Type B pancreatic cell (in vitro differentiated cells): ENCODE measurements around the gene CD300LD. TPM values are rescaled to one million over a fixed set of nuclear protein-coding genes. Genes with fewer than 3 reads are reported as not detected.
"Not testable (repeated sequence)": the region's sequence is repeated elsewhere in the genome, so short reads cannot be mapped to it uniquely, and the experiment has no call there.

Experiments
- DNase-seq: peaks from one replicate; pipeline ENCODE4 v3.0.0; 2021; ENCODE audit warnings: mixed read lengths; ENCODE audit not compliant: unreplicated experiment; ENCODE audit errors: extremely low spot score
- H3K27ac Mint-ChIP-seq: 2 replicates; pipeline ENCODE4 v1.8.0; 2021; ENCODE audit warnings: mild to moderate bottlenecking, mixed read lengths
- H3K27me3 Mint-ChIP-seq: 2 replicates; pipeline ENCODE4 v1.8.0; 2021; ENCODE audit warnings: mixed read lengths
- H3K36me3 Mint-ChIP-seq: 2 replicates; pipeline ENCODE4 v1.8.0; 2021; ENCODE audit warnings: mixed read lengths
- H3K4me1 Mint-ChIP-seq: one replicate; pipeline ENCODE4 v1.8.0; 2021; ENCODE audit warnings: mixed read lengths; ENCODE audit not compliant: unreplicated experiment
- H3K4me3 Mint-ChIP-seq: 2 replicates; pipeline ENCODE4 v1.8.0; 2021; ENCODE audit warnings: mild to moderate bottlenecking, mixed read lengths
- H3K9me3 Mint-ChIP-seq: 2 replicates; pipeline ENCODE4 v1.8.0; 2021; ENCODE audit warnings: mixed read lengths
- CTCF ChIP-seq: fragments of 200-600 bp; sonication (generic); conservative IDR thresholded peaks from 2 replicates; pipeline ENCODE4 v1.5.0; 2021; ENCODE audit warnings: antibody characterized with exemption, mild to moderate bottlenecking
- total RNA-seq: library from RNA; stranded (reverse); gene quantifications from 2 replicates; pipeline ENCODE4 v1.2.1, GENCODE V29; 2021; ENCODE audit warnings: low replicate concordance

Gene CD300LD
- total RNA-seq, 1 donor from 2014 or later, result not detected

- H3K4me1 Mint-ChIP-seq, result no peaks in the 10 kb centered on the region
- no peak for DNase-seq
- no peaks in the 10 kb centered on the region for H3K36me3 Mint-ChIP-seq
- H3K4me3 Mint-ChIP-seq, result no peak overlapping the region
- no peak for TF ChIP-seq CTCF
- H3K27me3 Mint-ChIP-seq, result peaks cover 53% of the 10 kb centered on the region
- H3K9me3 Mint-ChIP-seq, result no peaks in the 10 kb centered on the region
- no peak overlapping the region for H3K27ac Mint-ChIP-seq
These were observed 30.5 kb downstream of the CD300LD start for GRCh38 chr17:74561586-74561985.

- Mint-ChIP-seq H3K9me3 (no peaks in the 10 kb centered on the region), H3K27ac (no peak overlapping the region), H3K36me3 (no peaks in the 10 kb centered on the region), H3K4me3 (no peak overlapping the region), H3K27me3 (peaks cover 44% of the 10 kb centered on the region), H3K4me1 (no peaks in the 10 kb centered on the region)
- DNase-seq, result no peak
- no peak for TF ChIP-seq CTCF
These were observed 33.1 kb downstream of the CD300LD start for GRCh38 chr17:74558882-74559519.

- not testable (repeated sequence) for H3K27ac Mint-ChIP-seq
These were observed 33.7 kb downstream of the CD300LD start for GRCh38 chr17:74558402-74558801.

GRCh38 chr17:74555427-74555940 is 36.6 kb downstream of the CD300LD start:
- Mint-ChIP-seq H3K9me3 (no peaks in the 10 kb centered on the region), H3K36me3 (no peaks in the 10 kb centered on the region), H3K27me3 (peaks cover 33% of the 10 kb centered on the region), H3K4me1 (no peaks in the 10 kb centered on the region), H3K4me3 (no peak overlapping the region), H3K27ac (no peak overlapping the region)
- TF ChIP-seq CTCF, result no peak
- DNase-seq, result no peak

More at GRCh38 chr17:74558402-74558801, 33.7 kb downstream of the CD300LD start:
- not testable (repeated sequence) for H3K9me3 Mint-ChIP-seq, H3K4me1 Mint-ChIP-seq, DNase-seq, H3K36me3 Mint-ChIP-seq, H3K4me3 Mint-ChIP-seq
- H3K27me3 Mint-ChIP-seq, result peaks cover 40% of the 10 kb centered on the region

GRCh38 chr17:74554909-74555308 is 37.2 kb downstream of the CD300LD start:
- Mint-ChIP-seq H3K27me3 (peaks cover 36% of the 10 kb centered on the region), H3K27ac (no peak overlapping the region), H3K4me1 (no peaks in the 10 kb centered on the region), H3K36me3 (no peaks in the 10 kb centered on the region), H3K4me3 (no peak overlapping the region), H3K9me3 (no peaks in the 10 kb centered on the region)
- no peak for DNase-seq
- TF ChIP-seq CTCF, result no peak

GRCh38 chr17:74552037-74552436 is 40.0 kb downstream of the CD300LD start:
- Mint-ChIP-seq H3K4me1 (no peaks in the 10 kb centered on the region), H3K27ac (no peak overlapping the region), H3K36me3 (no peaks in the 10 kb centered on the region)

More at GRCh38 chr17:74552037-74552436, 40.0 kb downstream of the CD300LD start:
- DNase-seq, result no peak
- peaks cover 22% of the 10 kb centered on the region for H3K27me3 Mint-ChIP-seq
- TF ChIP-seq CTCF, result no peak
- H3K4me3 Mint-ChIP-seq, result no peak overlapping the region
- H3K9me3 Mint-ChIP-seq, result no peaks in the 10 kb centered on the region
